Measurements from ENCODE around the gene KRT6C.

GRCh38 chr12:52452101-52452500 is 21.5 kb downstream of the KRT6C start, which contains the start of gene KRT6B:
- TF ChIP-seq POLR2AphosphoS5 (IDR thresholded peaks at IDR 0.05), result no peak
- no peak for TF ChIP-seq CTCF (IDR thresholded peaks at IDR 0.05)

Measured in transverse colon (tissue), 4 donors.